ENCODE measurements around the gene FLVCR2. TPM values are rescaled to one million over a fixed set of nuclear protein-coding genes. Genes with fewer than 3 reads are reported as not detected.

Gene FLVCR2
- total and polyA plus RNA-seq, 2 of the 13 experiments (the other 11 are each of a cell fraction or from before 2014, with no cell fraction given), result 9.9 to 10.5 TPM

GRCh38 chr14:75591987-75592575 is 13.7 kb downstream of the FLVCR2 start (continued):
- TF ChIP-seq MEIS1 (CRISPR knock-in tag; IDR thresholded peaks at IDR 0.05; ENCODE audit: borderline replicate concordance), result no peak
- no peak for TF ChIP-seq ZNF691 (CRISPR knock-in tag; IDR thresholded peaks at IDR 0.05; ENCODE audit: borderline replicate concordance, low read depth)
- no peak for TF ChIP-seq MAFK (conservative IDR thresholded peaks at IDR 0.05 in 1 of 2, IDR thresholded peaks at IDR 0.05 in 1 of 2; ENCODE audit: low read length in 2 of 2)
- no peak for TF ChIP-seq GPBP1L1 (CRISPR knock-in tag; IDR thresholded peaks at IDR 0.05)
- TF ChIP-seq BCL6 (CRISPR knock-in tag; IDR thresholded peaks at IDR 0.05), result no peak

GRCh38 chr14:75595226-75595625 is 16.8 kb downstream of the FLVCR2 start:
- Histone ChIP-seq H3K4me1 (ENCODE audit: insufficient read depth, low read length) (0 out of 2 replicates have a peak, but pooled peaks cover 7% of the 10 kb centered on the region), H2AFZ (ENCODE audit: low read length) (no peak overlapping the region), H3K36me3 (replicated peaks in 1 of 2; ENCODE audit: control insufficient read depth in 1 of 2, insufficient read depth in 2 of 2, low read length in 2 of 2) (peaks cover 3 to 4% of the 10 kb centered on the region in 2 experiments; a peak in 3 of 5 replicates), H3K9me3 (ENCODE audit: low read length) (peaks cover 6% of the 10 kb centered on the region), H3K79me2 (ENCODE audit: insufficient read depth, low read length) (no peaks in the 10 kb centered on the region), H4K20me1 (ENCODE audit: insufficient read depth, low read length) (no peaks in the 10 kb centered on the region), H3K4me3 (replicated peaks in 1 of 3; ENCODE audit: insufficient read depth in 1 of 3, low read depth in 2 of 3, low read length in 3 of 3) (no peak overlapping the region), H3K27ac (ENCODE audit: extremely low read length, insufficient read depth, low read length) (no peak overlapping the region), H3K27me3 (ENCODE audit: control insufficient read depth in 1 of 2, insufficient read depth in 2 of 2, low read length in 2 of 2) (no peaks in the 10 kb centered on the region), H3K4me2 (ENCODE audit: low read depth, low read length) (no peak overlapping the region), H3K9ac (ENCODE audit: insufficient read depth, low read depth, low read length) (no peak overlapping the region)
- BruUV-seq (replicated peaks), result no TSS peak
- intact Hi-C loops (cut with micrococcal nuclease; ENCODE audit: unreplicated experiment) (no loop called here), in situ Hi-C loops (cut with HindIII; ENCODE audit: extremely low pct_ligation_motif_present, low pct_unique_long_range_greater_than_20kb) (no loop called here)
- 96% methylated on average over 3 of the region's 3 CpGs for WGBS (ENCODE audit: low lambda C conversion rate)
- DNase-seq (ENCODE audit: low spot score), result no peak
- ATAC-seq, result no peak
- POLR2A ChIA-PET, result interaction anchor here (0.8 kb wide), 1 partner anchor 17 kb away, joined by 3 read pairs; the partner anchor contains the start of gene FLVCR2
- FAIRE-seq, result no peak
- no peak for TF ChIP-seq ZNF878 (CRISPR knock-in tag; IDR thresholded peaks at IDR 0.05)
- CTCF ChIA-PET (ENCODE audit: low intra/inter-chr PET ratio, low total read pairs), result no interaction called here

All from HepG2 (cell line).